Measurements from ENCODE around the gene CYP20A1. TPM values are rescaled to one million over a fixed set of nuclear protein-coding genes. Genes with fewer than 3 reads are reported as not detected.
"Not testable (repeated sequence)": the region's sequence is repeated elsewhere in the genome, so short reads cannot be mapped to it uniquely, and the experiment has no call there.

CYP20A1 gene
- total RNA-seq, 1 donor from 2014 or later: 30.8 TPM

DNA sequence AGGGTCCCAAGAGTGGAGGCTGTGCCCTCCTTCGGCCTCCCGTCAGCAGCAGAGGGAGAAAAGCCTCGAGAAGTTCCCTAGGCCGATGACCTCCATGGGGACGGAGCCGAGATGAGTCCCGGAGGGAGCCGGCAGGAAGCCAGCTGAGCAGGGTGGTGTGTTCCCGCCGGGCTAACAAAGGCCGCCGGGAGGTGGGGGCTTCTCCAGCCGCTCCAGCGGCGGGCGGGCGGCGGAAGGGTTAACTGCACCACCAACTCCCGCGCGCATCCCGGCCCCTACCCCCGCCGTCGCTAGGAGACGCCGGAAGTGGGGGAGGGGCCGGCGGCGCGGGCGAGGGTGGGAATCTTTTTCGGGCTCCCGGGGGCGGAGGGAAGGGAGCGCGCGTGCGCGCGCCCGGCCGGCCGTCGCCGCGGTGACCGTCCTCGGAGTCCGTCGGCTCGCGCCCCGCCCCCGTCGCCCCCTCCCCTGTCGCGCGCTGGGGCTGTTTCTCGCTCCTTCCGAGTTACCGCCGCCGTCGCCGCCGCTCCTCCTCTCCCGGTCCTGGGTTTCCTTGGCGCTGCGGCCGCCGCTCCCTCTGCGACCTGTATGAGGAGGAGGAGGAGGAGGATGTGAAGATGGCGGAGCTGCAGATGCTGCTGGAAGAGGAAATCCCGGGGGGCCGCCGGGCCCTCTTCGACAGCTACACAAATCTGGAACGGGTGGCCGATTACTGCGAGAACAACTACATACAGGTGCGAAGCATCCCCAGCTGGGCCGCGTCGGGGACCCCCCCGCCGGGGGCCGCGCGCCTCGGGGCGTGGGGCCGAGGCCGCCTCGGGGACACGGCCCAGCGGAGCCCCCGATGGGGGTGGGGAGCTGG is 89.3 kb downstream of the CYP20A1 start, which contains the start of gene ABI2:
TSS of gene ABI2 (plus strand) at position 494 of the 859 bp plus-strand sequence. CDS start at position 615, 121 bp downstream.
- Histone ChIP-seq H3K4me3 (ENCODE audit: low read length in 3 of 3) (peak within 1 kb of the TSS; percentile 75 to 85 (median 82)), H3K27me3 (ENCODE audit: control insufficient read depth in 3 of 3, insufficient read depth in 3 of 3, low read length in 3 of 3) (no peaks in the 10 kb centered on the region), H3K9ac (ENCODE audit: low read depth in 1 of 3, low read length in 3 of 3) (peak within 1 kb of the TSS; percentile 77 to 88 (median 83)), H3K36me3 (ENCODE audit: control insufficient read depth in 3 of 3, insufficient read depth in 3 of 3, low read length in 3 of 3) (no peaks in the 10 kb centered on the region), H3K4me1 (ENCODE audit: control insufficient read depth in 3 of 3, insufficient read depth in 3 of 3, low read length in 3 of 3) (peaks cover 4 to 12% (median 6%) of the 10 kb centered on the region in 3 donors), H3K27ac (ENCODE audit: low read depth, low read length) (peak within 1 kb of the TSS; percentile 65), H3K9me3 (ENCODE audit: control insufficient read depth in 3 of 3, low read length in 3 of 3) (no peaks in the 10 kb centered on the region)

DNA sequence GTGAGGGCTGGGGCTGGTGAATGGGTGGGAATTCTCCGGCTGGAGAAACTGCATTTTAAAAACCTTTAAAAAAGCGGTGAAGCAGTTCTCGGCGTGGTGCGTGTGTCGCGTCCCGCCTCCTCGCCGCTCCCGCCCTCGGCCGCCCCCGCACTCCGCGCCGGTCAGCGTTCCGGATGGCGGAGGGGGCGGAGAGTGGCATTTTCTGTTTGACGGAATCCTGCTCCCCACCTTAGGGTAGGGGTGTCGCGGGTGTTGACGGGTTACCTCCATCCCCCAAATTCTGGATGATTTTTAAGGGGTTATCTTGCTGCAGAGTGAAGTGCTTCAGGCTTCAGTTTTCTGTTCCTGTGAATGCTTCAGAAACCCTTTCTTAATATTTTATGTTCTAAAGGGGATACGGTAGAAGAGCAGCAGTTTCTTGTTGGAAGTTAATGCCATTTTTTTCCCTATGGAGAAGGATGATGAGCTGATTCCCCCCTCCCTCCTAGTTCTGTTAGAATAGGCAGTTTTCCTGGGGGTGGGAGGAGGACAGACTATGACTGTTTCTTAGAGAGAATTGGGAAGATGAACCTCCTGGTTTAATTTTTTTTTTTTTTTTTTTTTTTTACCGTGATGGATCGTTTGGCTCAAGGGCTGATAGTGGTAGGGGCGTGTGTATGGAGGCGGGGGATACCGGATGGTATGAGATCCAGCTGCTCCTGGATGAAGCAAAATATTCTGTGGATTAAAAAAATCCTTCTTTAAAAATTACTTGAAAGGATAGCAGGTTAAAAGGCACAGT is 90.1 kb downstream of the CYP20A1 start:
- H3K9me3 ChIP-seq (ENCODE audit: control insufficient read depth in 3 of 3, low read length in 3 of 3): no peaks in the 10 kb centered on the region
- no peaks in the 10 kb centered on the region for H3K36me3 ChIP-seq (ENCODE audit: control insufficient read depth in 3 of 3, insufficient read depth in 3 of 3, low read length in 3 of 3)
- peak overlapping the region; percentile 75 to 85 (median 82) for H3K4me3 ChIP-seq (ENCODE audit: low read length in 3 of 3)
- H3K27me3 ChIP-seq (ENCODE audit: control insufficient read depth in 3 of 3, insufficient read depth in 3 of 3, low read length in 3 of 3): no peaks in the 10 kb centered on the region
- H3K9ac ChIP-seq (ENCODE audit: low read depth in 1 of 3, low read length in 3 of 3): peak overlapping the region; percentile 69 to 77 (median 77)
- peak overlapping the region; percentile 65 for H3K27ac ChIP-seq (ENCODE audit: low read depth, low read length)
- H3K4me1 ChIP-seq (ENCODE audit: control insufficient read depth in 3 of 3, insufficient read depth in 3 of 3, low read length in 3 of 3): peaks cover 4 to 12% (median 6%) of the 10 kb centered on the region in 3 donors

DNA sequence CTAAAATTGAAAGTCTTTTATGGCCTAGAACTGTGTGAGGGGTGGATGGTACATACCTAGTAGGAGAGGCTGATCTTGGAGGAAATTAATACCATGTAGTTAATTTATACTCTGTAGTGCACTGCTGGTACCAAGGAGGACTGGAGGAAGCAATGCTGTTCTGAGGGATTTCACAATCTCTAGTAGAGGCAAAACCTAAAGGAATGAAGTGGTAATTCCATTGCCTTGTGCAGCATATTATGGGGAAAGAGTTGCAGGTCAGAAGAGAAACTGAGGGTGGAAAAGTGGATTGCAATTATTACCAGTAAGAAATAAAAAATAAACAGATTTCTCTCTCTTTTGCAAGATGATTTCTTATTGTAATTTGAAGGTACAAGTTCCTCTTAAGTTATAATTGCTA is 91.6 kb downstream of the CYP20A1 start:
- H3K4me3 ChIP-seq (ENCODE audit: low read length in 3 of 3): no peak overlapping the region
- H3K36me3 ChIP-seq (ENCODE audit: control insufficient read depth in 3 of 3, insufficient read depth in 3 of 3, low read length in 3 of 3): no peaks in the 10 kb centered on the region
- H3K27ac ChIP-seq (ENCODE audit: low read depth, low read length): no peak overlapping the region
- H3K9ac ChIP-seq (ENCODE audit: low read depth in 1 of 3, low read length in 3 of 3): no peak overlapping the region
- H3K4me1 ChIP-seq (ENCODE audit: control insufficient read depth in 3 of 3, insufficient read depth in 3 of 3, low read length in 3 of 3): peaks cover 4 to 12% (median 6%) of the 10 kb centered on the region in 3 donors
- H3K27me3 ChIP-seq (ENCODE audit: control insufficient read depth in 3 of 3, insufficient read depth in 3 of 3, low read length in 3 of 3): no peaks in the 10 kb centered on the region
- no peaks in the 10 kb centered on the region for H3K9me3 ChIP-seq (ENCODE audit: control insufficient read depth in 3 of 3, low read length in 3 of 3)

DNA sequence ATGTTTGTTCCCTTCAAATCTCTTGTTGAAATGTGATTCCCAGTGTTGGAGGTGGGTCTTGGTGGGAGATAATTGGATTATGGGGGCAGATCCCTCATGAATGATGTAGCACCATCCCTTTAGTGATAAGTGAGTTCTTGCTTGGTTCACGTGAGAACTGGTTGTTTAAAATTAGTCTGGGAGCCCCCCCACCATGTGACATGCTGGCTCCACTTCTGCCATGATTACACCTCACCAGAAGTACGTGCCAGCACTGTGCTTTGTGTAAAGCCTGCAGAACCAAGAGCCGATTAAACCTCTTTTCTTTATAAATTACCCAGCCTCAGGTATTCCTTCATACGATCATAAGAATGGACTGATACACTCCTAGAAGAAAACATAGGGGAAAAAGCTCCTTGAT is 99.5 kb downstream of the CYP20A1 start:
- no peak overlapping the region for H3K4me3 ChIP-seq (ENCODE audit: low read length in 3 of 3)
- no peaks in the 10 kb centered on the region for H3K36me3 ChIP-seq (ENCODE audit: control insufficient read depth in 3 of 3, insufficient read depth in 3 of 3, low read length in 3 of 3)
- no peaks in the 10 kb centered on the region for H3K4me1 ChIP-seq (ENCODE audit: control insufficient read depth in 3 of 3, insufficient read depth in 3 of 3, low read length in 3 of 3)
- no peak overlapping the region for H3K9ac ChIP-seq (ENCODE audit: low read depth in 1 of 3, low read length in 3 of 3)
- H3K27me3 ChIP-seq (ENCODE audit: control insufficient read depth in 3 of 3, insufficient read depth in 3 of 3, low read length in 3 of 3): no peaks in the 10 kb centered on the region
- H3K9me3 ChIP-seq (ENCODE audit: control insufficient read depth in 3 of 3, low read length in 3 of 3): no peaks in the 10 kb centered on the region
- no peak overlapping the region for H3K27ac ChIP-seq (ENCODE audit: low read depth, low read length)

DNA sequence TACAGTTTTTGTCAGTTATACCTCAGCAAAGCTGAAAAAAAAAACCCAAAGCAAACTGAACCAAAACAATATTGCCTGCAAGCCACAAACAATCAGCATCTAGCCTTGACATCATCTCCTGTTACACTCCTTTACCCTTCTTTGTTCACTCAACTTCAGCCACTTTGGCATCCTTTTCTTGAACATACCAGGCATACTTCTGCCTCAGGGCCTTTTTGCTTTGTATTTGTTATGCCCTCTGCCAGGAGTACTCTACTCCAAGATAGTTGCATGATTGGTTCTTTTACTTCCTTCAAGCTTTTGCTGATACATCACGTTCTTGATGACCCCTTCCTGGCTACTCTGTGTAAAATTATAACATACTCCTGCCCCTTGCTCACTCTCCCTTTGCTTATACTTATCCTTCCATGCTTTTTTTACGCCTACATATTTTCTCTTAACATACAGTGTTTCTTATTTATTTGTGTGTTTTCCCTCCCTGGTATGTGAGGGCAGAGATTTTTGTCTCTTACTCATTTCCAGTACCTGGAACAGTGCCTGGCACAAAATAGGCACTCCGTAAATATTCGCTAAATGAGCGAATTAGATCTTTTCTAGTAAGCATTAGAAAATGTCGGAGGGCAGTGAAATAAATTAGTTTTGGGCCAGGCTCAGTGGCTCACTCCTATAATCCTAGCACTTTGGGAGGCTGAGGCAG is 102.1 kb downstream of the CYP20A1 start:
- H3K4me3 ChIP-seq (ENCODE audit: low read length in 3 of 3): no peak overlapping the region
- H3K27me3 ChIP-seq (ENCODE audit: control insufficient read depth in 3 of 3, insufficient read depth in 3 of 3, low read length in 3 of 3): no peaks in the 10 kb centered on the region
- H3K4me1 ChIP-seq (ENCODE audit: control insufficient read depth in 3 of 3, insufficient read depth in 3 of 3, low read length in 3 of 3): no peaks in the 10 kb centered on the region
- no peaks in the 10 kb centered on the region for H3K9me3 ChIP-seq (ENCODE audit: control insufficient read depth in 3 of 3, low read length in 3 of 3)
- no peak overlapping the region for H3K9ac ChIP-seq (ENCODE audit: low read depth in 1 of 3, low read length in 3 of 3)
- no peaks in the 10 kb centered on the region for H3K36me3 ChIP-seq (ENCODE audit: control insufficient read depth in 3 of 3, insufficient read depth in 3 of 3, low read length in 3 of 3)
- no peak overlapping the region for H3K27ac ChIP-seq (ENCODE audit: low read depth, low read length)

DNA sequence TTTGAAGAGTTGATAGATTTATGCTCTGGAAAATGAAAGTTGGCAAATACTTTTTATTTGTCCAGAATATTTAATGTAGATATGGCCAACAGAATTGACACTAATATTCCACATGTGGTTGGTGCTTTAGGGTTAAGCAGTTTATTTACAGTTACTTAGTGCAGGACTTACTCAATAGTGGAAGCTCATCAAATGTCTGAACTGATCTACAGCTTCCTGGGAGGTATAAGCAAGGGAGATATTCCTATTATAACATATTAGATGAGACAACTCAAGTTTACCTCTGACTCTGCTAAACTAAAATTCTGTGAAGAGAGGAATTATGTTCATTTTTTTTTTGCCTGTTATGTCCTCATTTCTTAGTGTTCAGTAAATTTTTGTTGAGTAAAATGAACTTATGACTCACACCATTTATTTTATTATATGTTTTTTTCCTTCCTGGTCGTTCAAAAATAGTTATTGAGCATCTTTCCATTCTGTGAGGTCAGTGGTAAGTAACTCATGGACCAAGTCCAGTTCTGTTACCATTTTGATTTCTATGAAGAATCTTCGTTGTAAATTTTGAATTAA is 103.0 kb downstream of the CYP20A1 start:
- H3K4me1 ChIP-seq (ENCODE audit: control insufficient read depth in 3 of 3, insufficient read depth in 3 of 3, low read length in 3 of 3): no peaks in the 10 kb centered on the region
- no peak overlapping the region for H3K4me3 ChIP-seq (ENCODE audit: low read length in 3 of 3)
- no peak overlapping the region for H3K9ac ChIP-seq (ENCODE audit: low read depth in 1 of 3, low read length in 3 of 3)
- no peaks in the 10 kb centered on the region for H3K27me3 ChIP-seq (ENCODE audit: control insufficient read depth in 3 of 3, insufficient read depth in 3 of 3, low read length in 3 of 3)
- H3K27ac ChIP-seq (ENCODE audit: low read depth, low read length): no peak overlapping the region
- H3K36me3 ChIP-seq (ENCODE audit: control insufficient read depth in 3 of 3, insufficient read depth in 3 of 3, low read length in 3 of 3): no peaks in the 10 kb centered on the region
- no peaks in the 10 kb centered on the region for H3K9me3 ChIP-seq (ENCODE audit: control insufficient read depth in 3 of 3, low read length in 3 of 3)

DNA sequence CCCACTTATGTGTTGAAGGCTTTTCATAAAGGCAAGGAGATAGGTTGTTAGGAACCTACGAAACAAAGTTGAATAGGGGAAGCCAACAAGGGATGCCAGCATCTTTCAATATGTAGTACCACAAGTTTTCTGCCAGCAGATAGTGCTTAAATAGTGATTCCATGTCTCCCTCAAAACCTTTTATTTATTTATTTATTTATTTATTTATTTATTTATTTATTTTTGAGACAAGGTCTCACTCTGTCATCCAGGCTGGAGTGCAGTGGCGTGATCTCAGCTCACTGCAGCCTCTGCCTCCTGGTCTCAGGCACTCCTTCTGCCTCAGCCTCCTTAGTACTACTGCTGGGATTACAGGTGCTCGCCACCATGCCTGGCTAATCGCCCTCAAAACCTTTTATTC is 103.6 kb downstream of the CYP20A1 start:
- H3K27me3 ChIP-seq (ENCODE audit: control insufficient read depth in 3 of 3, insufficient read depth in 3 of 3, low read length in 3 of 3); H3K4me3 ChIP-seq (ENCODE audit: low read length in 3 of 3); H3K9ac ChIP-seq (ENCODE audit: low read depth in 1 of 3, low read length in 3 of 3); H3K4me1 ChIP-seq (ENCODE audit: control insufficient read depth in 3 of 3, insufficient read depth in 3 of 3, low read length in 3 of 3); H3K27ac ChIP-seq (ENCODE audit: low read depth, low read length); H3K9me3 ChIP-seq (ENCODE audit: control insufficient read depth in 3 of 3, low read length in 3 of 3); H3K36me3 ChIP-seq (ENCODE audit: control insufficient read depth in 3 of 3, insufficient read depth in 3 of 3, low read length in 3 of 3): not testable (repeated sequence)

DNA sequence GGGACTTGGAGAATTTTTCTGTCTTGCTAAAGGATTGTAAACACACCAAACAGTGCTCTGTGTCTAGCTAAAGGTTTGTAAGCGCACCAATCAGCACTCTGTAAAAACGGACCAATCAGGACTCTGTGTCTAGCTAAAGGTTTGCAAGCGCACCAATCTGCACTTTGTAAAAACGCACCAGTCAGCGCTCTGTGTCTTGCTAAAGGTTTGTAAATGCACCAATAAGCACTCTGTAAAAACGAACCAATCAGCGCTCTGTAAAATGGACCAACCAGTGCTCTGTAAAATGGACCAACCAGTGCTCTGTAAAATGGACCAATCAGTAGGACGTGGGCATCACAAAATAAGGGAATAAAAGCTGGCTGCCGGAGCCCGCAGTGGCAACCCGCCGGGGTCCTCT is 105.8 kb downstream of the CYP20A1 start:
- Histone ChIP-seq H3K27ac (ENCODE audit: low read depth, low read length) (no peak overlapping the region), H3K9me3 (ENCODE audit: control insufficient read depth in 3 of 3, low read length in 3 of 3) (no peaks in the 10 kb centered on the region), H3K27me3 (ENCODE audit: control insufficient read depth in 3 of 3, insufficient read depth in 3 of 3, low read length in 3 of 3) (no peaks in the 10 kb centered on the region), H3K36me3 (ENCODE audit: control insufficient read depth in 3 of 3, insufficient read depth in 3 of 3, low read length in 3 of 3) (no peaks in the 10 kb centered on the region), H3K9ac (ENCODE audit: low read depth in 1 of 3, low read length in 3 of 3) (no peak overlapping the region), H3K4me3 (ENCODE audit: low read length in 3 of 3) (no peak overlapping the region), H3K4me1 (ENCODE audit: control insufficient read depth in 3 of 3, insufficient read depth in 3 of 3, low read length in 3 of 3) (no peaks in the 10 kb centered on the region)

DNA sequence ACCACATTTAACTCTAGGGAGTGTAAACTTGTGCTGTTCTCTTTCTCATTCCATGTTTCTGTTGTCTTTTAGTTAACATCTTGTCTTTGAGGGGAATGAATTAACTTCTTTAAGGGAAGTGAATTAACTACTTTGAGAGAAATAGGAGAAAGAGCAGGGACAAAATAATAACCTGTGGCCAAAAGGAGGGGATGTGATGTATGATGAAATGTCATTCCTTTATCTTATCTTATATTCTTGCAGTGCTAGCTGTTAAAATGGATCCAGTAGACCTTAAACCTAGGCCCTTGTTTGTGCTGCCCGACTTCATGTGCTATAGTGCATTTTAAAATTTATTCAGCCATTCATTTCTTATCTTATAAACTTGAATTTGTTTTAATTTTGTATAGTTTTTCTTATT is 107.8 kb downstream of the CYP20A1 start:
- Histone ChIP-seq H3K9me3 (ENCODE audit: control insufficient read depth in 3 of 3, low read length in 3 of 3) (no peaks in the 10 kb centered on the region), H3K36me3 (ENCODE audit: control insufficient read depth in 3 of 3, insufficient read depth in 3 of 3, low read length in 3 of 3) (no peaks in the 10 kb centered on the region), H3K4me3 (ENCODE audit: low read length in 3 of 3) (no peak overlapping the region), H3K27me3 (ENCODE audit: control insufficient read depth in 3 of 3, insufficient read depth in 3 of 3, low read length in 3 of 3) (no peaks in the 10 kb centered on the region), H3K4me1 (ENCODE audit: control insufficient read depth in 3 of 3, insufficient read depth in 3 of 3, low read length in 3 of 3) (no peaks in the 10 kb centered on the region), H3K9ac (ENCODE audit: low read depth in 1 of 3, low read length in 3 of 3) (no peak overlapping the region), H3K27ac (ENCODE audit: low read depth, low read length) (no peak overlapping the region)
